GM18858 (cell line): ENCODE results near the gene TMEM9B.
"Not testable (repeated sequence)": the region's sequence is repeated elsewhere in the genome, so short reads cannot be mapped to it uniquely, and the experiment has no call there.

Experiments used
- ATAC-seq: cut with Tn5 transposase; IDR thresholded peaks from one replicate; pipeline ENCODE4 v1.9.1; 2021; ENCODE audit not compliant: unreplicated experiment

TMEM9B gene

DNA sequence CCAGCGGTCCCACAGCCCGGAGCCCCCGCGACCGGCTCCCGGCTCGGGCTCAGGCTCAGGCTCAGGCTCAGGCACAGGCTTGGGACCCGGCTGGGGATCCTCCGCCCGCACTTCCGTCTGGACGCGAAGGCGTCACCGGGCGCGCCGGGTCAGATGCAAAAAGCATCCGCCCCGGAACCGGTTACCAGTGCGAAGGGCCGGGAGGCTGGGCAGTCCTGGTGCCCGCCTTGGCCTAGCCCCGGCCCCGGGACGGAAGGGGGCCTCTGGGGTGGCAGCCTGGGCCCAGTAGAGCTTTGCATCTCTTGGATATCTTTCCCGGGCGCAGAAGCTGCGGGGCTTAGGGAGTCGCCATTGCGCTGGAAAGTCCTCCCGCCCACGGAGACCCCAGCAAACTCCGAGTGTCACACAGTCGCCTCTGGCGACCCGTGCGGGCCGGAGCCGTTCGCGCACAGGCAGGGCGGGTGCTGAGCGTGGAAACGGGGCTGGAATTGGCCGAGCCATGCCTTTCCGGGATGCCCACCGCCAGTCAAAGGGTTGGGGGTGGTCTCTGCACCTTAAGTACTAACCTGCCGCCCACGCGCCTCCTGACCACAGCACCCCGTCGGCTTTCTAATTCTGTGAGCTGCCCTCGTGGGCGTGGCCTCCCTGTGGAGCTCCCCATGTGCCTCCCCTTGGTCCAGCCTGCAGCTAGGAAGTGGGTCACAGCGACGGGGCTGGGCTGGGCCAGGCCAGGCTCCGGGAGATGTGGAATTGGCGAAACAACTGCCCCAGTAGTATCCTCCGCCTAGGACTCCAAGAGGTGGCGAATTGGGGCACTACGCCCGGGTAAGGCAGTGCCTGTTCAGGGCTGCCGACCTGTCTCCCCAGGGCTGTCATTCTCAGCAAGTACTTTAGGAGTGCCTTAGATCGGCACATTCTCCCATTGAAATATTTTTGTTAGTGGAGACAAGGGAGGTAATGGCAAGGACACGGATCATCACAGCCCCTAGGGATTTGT lies at the start of gene TMEM9B:
TMEM9B (minus strand) TSS at position 119 of the 997 bp plus-strand sequence. CDS start 129 bp downstream, outside the sequence.
- ATAC-seq: peak; percentile 55

DNA sequence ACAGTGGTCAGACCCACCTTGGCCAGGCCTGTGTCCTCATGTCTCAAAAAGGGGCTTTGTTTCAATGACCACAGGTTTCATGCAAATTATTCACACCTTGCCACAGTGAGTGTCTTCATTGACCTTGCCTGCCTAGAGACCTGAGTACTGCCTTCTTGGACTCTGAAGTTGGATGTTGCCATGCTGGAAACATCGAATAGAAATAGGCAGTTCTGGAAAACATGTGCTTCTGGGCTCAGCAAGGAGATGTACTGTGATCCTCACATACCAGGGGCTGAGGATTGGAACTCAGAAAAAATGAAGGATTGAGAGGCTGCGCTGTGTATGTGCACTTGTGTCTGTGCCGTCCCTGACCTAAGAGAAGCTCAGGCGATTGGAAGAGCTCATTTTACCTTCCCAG lies 49.1 kb upstream of the TMEM9B start:
- no peak for ATAC-seq

DNA sequence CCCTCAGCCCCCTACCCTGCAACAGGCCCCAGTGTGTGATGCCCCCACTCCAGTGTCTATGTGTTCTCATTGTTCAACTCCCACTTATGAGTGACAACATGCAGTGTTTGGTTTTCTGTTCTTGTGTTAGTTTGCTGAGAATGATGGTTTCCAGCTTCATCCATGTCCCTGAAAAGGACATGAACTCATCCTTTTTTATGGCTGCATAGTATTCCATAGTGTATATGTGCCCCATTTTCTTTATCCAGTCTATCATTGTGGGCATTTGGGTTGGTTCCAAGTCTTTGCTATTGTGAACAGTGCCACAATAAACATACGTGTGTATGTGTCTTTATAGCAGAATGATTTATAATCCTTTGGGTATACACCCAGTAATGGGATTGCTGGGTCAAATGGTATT lies 45.3 kb upstream of the TMEM9B start:
- ATAC-seq: not testable (repeated sequence)

GRCh38 chr11:9008661-9009060 lies 44.4 kb upstream of the TMEM9B start:
- no peak for ATAC-seq

GRCh38 chr11:9008011-9008550 lies 43.8 kb upstream of the TMEM9B start:
- no peak for ATAC-seq

DNA sequence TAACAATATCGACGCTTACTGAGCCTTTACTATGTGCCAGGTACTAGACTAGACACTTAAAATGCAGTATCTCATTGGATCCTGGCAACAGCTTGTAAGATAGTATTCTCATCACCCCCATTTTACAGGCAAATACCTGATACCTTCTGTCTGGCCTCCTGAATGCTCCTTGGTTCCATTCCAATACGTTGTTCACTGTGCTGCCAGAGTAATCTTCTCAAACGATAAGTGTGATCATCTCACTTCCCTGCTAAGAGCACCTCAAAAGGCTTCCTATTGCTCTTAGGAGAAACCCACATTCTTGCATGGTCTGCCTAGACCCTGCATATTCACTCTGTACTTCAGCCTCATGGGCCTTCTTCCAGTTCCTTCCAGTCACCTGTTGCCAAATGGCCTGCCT lies 40.8 kb upstream of the TMEM9B start:
- ATAC-seq: no peak

- no peak for ATAC-seq
These were observed 40.1 kb upstream of the TMEM9B start for GRCh38 chr11:9004183-9004926.

GRCh38 chr11:9003573-9004182 lies 39.4 kb upstream of the TMEM9B start, which contains the start of gene NRIP3:
TSS of gene NRIP3 (minus strand) at chr11:9004001. CDS start at chr11:9003935, 66 bp downstream.
- no peak for ATAC-seq

- ATAC-seq: no peak
These were observed 38.8 kb upstream of the TMEM9B start for GRCh38 chr11:9002920-9003572.

GRCh38 chr11:9001736-9002135 lies 37.5 kb upstream of the TMEM9B start:
- ATAC-seq: no peak

DNA sequence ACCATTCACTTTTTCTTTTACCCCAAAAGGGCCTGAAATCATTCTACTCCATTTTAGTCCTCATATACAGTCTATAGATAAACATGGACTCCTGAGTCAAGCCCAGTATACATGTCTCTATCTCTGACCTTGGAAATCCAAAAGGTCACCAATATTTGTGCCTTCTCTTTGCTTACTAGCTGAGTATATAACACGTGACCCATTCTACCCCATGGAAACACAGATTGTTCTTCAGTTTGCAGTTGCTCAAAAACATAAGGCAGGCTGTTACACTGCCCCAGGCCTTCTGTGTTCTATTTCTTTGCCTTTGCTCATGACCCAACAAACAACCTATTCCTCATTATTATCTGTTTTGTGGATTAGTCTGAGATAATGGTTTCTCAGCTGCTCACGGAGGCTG lies 33.8 kb upstream of the TMEM9B start:
- no peak for ATAC-seq

- no peak for ATAC-seq
These were observed 33.2 kb upstream of the TMEM9B start for GRCh38 chr11:8997451-8997850.

DNA sequence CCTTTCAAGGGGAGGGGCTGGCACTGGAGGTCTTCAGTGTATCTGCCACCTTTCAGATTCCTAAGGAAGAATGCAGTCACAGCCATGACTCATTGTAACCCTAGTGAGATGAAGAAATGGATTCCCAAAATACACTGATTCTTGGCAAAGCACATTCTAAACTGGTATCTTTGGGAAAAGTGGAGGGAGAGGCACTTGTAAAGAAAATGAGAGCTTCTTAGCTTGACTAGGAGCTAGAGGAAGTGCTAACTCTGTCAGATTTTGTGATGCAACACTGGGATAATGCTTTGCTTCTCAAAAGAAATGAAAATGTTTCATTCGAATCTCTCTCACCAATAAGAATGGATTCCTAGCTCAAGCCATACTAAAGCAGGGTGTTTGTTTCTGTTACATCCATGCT lies 25.2 kb upstream of the TMEM9B start:
- ATAC-seq: no peak

DNA sequence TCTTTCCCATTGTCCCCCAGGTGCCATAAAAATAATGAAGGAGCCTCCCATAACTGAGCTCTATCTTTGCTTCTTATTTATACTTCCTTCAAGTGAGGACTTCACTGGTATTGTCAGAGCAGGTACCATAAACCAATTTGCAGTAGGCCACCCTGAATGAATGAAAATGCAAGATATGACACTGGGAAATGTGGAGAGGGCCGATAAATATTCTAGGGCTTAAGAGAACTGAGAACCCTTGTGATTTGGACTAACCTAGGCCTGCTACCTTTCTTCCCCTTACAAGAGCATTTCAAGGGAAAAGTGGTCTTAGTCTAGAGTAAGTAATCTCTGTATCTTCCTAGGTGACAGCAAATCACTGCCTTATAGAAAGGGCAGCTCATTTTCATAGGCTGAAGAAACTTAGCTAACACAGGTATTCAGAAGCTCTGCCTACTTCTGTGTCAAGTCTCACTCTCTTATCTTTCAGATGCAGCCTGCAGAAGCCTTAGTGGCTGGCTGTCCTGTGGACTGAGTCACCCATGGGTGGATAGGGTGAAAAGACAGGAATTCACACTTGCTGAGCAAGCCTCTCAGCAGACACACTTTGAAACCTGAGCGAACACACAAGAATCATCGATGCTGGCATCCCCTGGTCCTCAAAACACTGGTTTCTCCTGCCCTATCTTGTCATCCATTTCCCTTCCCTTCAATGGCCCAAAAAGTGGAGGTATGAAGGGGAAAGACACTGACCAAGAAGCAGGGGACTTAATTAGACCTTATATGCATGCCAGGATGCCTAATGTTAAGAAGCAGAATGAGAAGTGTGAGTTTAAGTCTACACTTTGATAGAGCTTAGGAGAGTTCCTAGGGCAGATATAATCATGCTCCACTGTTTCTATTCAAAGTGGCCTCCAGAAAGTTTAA lies 24.3 kb upstream of the TMEM9B start:
- no peak for ATAC-seq

- no peak for ATAC-seq
These were observed 23.2 kb upstream of the TMEM9B start for GRCh38 chr11:8987446-8987845.

DNA sequence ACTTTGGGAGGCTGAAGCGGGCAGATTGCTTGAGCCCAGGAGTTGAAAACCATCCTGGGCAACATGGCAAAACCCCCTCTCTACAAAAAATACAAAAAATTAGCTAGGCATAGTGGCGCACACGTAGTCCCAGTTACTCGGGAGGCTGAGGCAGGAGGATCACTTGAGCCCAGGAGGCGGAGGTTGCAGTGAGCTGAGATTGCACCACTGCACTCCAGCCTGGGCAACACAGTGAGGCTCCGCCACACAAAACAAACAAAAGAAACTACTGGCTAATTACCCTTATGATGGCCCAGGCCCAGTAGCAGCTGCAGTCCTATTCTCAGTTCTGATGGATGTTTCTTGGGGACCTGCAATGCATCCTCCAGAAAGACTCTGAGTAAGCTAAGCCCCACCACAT lies 22.5 kb upstream of the TMEM9B start:
- ATAC-seq: not testable (repeated sequence)

GRCh38 chr11:8985462-8985861 lies 21.2 kb upstream of the TMEM9B start:
- ATAC-seq: no peak

DNA sequence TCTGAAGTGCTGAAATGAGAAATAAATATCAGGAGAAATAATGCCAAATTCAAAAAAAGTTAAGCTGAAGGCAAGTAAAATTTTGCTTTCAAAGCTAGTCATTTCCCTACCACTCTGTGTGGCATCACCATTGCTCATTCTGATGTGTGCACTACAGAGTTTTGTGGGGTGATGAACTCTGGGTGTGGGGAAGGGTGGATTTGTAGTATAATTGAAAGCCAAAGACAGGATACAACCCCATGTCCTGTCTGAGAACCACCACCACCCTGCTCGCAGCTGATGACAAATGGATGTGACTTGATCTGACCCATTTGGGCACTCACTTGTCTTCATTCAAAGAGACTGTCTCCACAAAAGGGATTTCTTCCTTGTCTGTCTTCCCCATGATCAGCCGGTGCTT lies 19.3 kb upstream of the TMEM9B start:
- no peak for ATAC-seq

- no peak for ATAC-seq
These were observed 16.2 kb upstream of the TMEM9B start for GRCh38 chr11:8980485-8980884.

DNA sequence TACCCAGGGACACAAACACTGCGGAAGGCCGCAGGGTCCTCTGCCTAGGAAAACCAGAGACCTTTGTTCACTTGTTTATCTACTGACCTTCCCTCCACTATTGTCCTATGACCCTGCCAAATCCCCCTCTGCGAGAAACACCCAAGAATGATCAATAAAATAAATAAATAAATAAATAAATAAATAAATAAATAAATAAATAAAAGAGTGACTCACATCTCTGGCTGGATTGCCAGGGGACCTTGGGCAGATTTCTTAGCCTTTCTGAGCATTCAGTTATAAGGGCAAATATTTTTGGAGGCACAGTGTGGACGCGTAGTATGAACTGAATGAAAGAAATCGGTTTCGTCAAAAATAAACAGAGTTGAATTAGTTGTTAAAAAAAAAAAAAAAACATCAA lies 15.1 kb upstream of the TMEM9B start:
- ATAC-seq: not testable (repeated sequence)
